ENCODE data around the gene FXR2.

- TF ChIP-seq POLR2A (IDR thresholded peaks at IDR 0.05), result no peak
- TF ChIP-seq EP300 (IDR thresholded peaks at IDR 0.05), result no peak
- no peak for TF ChIP-seq CTCF (IDR thresholded peaks at IDR 0.05)
Measured at GRCh38 chr17:7615265-7615747, 609 bp upstream of the FXR2 start.

Measured in ovary (tissue), 3 donors.